Measurements from ENCODE around the gene CHPT1.

Gene CHPT1

GRCh38 chr12:101697197-101697929 lies at the start of gene CHPT1:
Gene CHPT1 (plus strand): TSS chr12:101697640. CDS start chr12:101697862, 222 bp downstream.
- Mint-ChIP-seq H3K4me3 (peak within 1 kb of the TSS; percentile 93), H3K27me3 (ENCODE audit: low read depth, poor library complexity) (peaks cover 21% of the 10 kb centered on the region), H3K9me3 (peaks cover 4% of the 10 kb centered on the region), H3K4me1 (peaks cover 41% of the 10 kb centered on the region), H3K27ac (peak within 1 kb of the TSS; percentile 91), H3K36me3 (ENCODE audit: low read depth) (no peaks in the 10 kb centered on the region)
- TF ChIP-seq CTCF (IDR thresholded peaks at IDR 0.05) = no peak
- DNase-seq = peak; percentile 88

GRCh38 chr12:101647711-101648110 lies 49.7 kb upstream of the CHPT1 start:
- no peak overlapping the region for H3K27ac Mint-ChIP-seq
- no peak for DNase-seq
- H3K36me3 Mint-ChIP-seq (ENCODE audit: low read depth) = no peaks in the 10 kb centered on the region
- no peak for TF ChIP-seq CTCF (IDR thresholded peaks at IDR 0.05)
- no peaks in the 10 kb centered on the region for H3K4me1 Mint-ChIP-seq
- H3K4me3 Mint-ChIP-seq = no peak overlapping the region
- peaks cover 34% of the 10 kb centered on the region for H3K27me3 Mint-ChIP-seq (ENCODE audit: low read depth, poor library complexity)
- H3K9me3 Mint-ChIP-seq = no peaks in the 10 kb centered on the region

- Mint-ChIP-seq H3K9me3 (no peaks in the 10 kb centered on the region), H3K27me3 (ENCODE audit: low read depth, poor library complexity) (peaks cover 33% of the 10 kb centered on the region), H3K4me1 (no peaks in the 10 kb centered on the region), H3K27ac (no peak overlapping the region), H3K36me3 (ENCODE audit: low read depth) (no peaks in the 10 kb centered on the region), H3K4me3 (no peak overlapping the region)
- no peak for TF ChIP-seq CTCF (IDR thresholded peaks at IDR 0.05)
- DNase-seq = no peak
Observed at GRCh38 chr12:101648195-101648594, 49.2 kb upstream of the CHPT1 start.

GRCh38 chr12:101650346-101651117 lies 46.9 kb upstream of the CHPT1 start:
- DNase-seq = no peak
- Mint-ChIP-seq H3K4me1 (no peaks in the 10 kb centered on the region), H3K27me3 (ENCODE audit: low read depth, poor library complexity) (peaks cover 16% of the 10 kb centered on the region)

GRCh38 chr12:101653030-101653429 lies 44.4 kb upstream of the CHPT1 start:
- Mint-ChIP-seq H3K4me1 (no peaks in the 10 kb centered on the region), H3K9me3 (no peaks in the 10 kb centered on the region), H3K4me3 (no peak overlapping the region), H3K36me3 (ENCODE audit: low read depth) (no peaks in the 10 kb centered on the region), H3K27ac (no peak overlapping the region), H3K27me3 (ENCODE audit: low read depth, poor library complexity) (peaks cover 9% of the 10 kb centered on the region)
- DNase-seq = no peak
- TF ChIP-seq CTCF (IDR thresholded peaks at IDR 0.05) = no peak

More at GRCh38 chr12:101650346-101651117, 46.9 kb upstream of the CHPT1 start:
- no peak for TF ChIP-seq CTCF (IDR thresholded peaks at IDR 0.05)
- Mint-ChIP-seq H3K27ac (no peak overlapping the region), H3K36me3 (ENCODE audit: low read depth) (no peaks in the 10 kb centered on the region), H3K4me3 (no peak overlapping the region), H3K9me3 (no peaks in the 10 kb centered on the region)
